HUDEP-2 (cell line): ENCODE data around the gene SUCLA2.
"Not testable (repeated sequence)": the region's sequence is repeated elsewhere in the genome, so short reads cannot be mapped to it uniquely, and the experiment has no call there.

Source experiments
- DNase-seq, 76 experiments: peaks; one replicate each; lab custom pipeline; 2025; ENCODE audit not compliant: unreplicated experiment in 76 of 76; lab: John Stamatoyannopoulos, UW

The SUCLA2 gene

DNA sequence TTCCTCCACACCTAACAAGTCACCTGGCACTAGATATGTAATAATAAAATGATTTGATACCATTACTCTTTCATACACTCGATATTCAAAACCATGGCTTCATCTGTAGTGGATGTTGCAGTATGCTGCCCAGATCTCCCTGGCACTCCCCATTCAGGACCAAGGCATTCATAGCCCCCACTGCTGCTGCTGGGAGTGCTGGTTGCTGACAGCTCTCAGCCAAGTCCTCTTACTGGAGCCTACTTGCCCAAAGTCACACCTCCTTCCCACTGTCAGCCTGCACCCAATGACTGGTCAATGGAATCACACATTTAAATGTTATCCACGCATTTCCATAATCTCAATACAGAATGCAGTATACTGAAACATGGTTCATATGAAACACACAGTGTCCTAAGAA lies 3.7 kb downstream of the SUCLA2 start:
- DNase-seq: no peak

DNA sequence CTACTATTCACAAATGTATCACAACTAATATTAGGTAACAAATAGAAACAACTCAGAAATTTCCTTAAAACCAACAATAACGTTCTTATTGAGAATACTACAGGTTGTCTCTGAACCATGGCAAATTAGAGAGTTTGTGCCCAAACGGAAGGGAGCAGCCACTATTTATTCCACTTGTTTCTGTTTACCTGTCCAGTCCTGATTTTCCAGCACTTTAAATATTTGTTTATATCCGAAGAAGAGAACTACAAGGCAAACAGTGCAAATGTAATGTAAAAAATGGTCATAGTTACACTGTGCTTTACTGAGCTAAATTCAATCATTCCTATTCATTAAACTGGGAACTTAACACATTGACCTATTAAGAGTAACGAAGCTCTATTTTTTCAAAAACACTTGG lies 9.2 kb downstream of the SUCLA2 start:
- no peak for DNase-seq

DNA sequence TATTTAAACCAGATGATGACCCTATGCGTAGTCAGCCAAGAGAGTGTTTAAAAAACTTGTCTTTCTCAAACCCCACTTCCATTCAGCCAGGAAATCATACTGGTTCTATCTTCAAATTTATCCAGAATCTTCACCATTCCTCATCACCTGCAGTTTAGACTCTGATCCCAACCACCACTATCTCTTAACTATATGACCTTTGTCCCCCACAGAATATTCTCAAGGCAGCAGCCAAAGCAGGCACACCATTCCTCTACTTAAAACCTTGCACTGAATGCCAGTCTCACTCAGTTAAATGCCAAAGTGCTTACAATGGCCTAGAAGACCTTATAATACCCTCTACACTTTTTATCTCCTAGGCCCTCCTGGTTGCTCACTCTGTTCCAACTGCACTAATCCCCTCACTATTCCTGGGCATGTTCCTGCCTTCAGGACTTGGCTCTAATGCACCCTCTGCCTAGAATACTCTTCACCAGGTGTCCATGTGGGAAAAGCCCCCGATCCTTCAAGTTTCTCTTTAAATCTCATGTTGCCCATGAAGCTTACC lies 10.1 kb downstream of the SUCLA2 start:
- no peak for DNase-seq

DNA sequence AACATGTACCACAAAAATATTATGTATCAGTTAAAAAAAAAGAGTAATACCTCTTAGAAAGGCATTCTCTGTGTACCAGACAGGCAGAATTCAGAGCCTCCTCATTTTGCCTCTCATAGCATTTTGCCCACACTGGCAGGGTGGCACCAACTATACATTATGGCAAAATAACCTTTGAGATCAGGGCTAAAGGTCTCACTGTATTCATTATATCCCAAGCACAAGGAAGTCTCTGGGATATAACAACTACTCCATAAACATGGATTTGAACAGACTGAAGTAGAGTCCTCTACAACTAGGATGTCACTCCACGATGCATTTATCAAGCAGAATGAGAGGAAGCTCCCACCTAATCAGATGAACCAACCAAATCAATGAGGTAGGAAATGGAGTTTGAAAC lies 10.6 kb downstream of the SUCLA2 start:
- no peak for DNase-seq

DNA sequence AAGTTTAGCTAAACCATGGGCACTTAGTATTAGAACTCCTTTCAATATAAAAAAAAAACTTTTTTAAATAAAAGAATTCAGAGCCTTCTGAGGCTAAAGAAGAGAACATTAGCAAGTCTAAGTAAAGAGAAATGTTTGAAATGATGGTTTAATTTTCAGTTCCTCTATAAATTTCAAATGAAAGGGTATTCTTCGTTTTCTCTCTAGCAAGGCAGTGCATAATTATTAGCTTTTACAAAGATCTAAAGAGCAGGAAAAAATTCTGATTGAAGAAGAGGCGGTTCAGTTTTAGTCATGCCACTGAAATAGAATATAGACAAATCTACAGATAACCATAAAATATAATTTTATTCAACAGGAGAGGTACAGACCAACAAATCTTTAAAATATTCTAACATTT lies 18.0 kb downstream of the SUCLA2 start:
- no peak for DNase-seq

DNA sequence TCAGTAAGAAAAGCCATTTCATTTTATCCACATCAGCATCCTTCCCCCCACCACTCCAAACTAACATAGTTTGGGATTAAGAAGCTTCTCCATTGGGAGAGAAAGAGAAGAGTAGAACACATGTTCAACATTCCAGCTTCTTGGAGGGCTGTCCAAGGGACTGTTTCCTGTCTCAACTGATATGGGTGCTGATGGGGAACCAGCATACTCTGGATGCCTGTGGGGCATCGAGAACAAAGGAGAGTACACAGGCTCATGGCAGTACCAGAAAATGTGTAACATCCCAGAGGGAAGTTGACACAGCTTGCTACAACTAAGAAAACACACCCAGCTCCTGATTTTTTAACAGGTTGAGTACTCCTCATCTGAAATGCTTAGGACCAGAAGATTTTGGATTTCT lies 24.7 kb downstream of the SUCLA2 start:
- no peak for DNase-seq

DNA sequence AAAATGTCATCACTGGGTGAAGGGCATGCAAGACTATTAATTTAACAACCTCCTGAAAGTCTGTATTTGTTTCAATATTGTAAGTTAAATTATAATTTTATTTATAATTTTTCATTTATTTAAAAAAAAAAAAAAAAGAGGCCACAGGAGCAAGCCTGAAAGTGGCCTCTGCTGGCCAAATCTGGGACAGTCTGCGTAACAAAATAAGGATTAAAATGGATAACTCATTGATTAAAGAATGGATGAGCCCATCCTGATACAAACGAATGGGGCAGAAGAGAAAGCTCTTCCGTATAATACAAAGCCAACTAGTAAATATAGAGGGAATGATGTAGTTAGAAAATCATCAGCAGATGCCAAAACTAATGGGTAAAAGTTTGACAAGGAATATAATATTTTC lies 36.2 kb downstream of the SUCLA2 start:
- no peak for DNase-seq

DNA sequence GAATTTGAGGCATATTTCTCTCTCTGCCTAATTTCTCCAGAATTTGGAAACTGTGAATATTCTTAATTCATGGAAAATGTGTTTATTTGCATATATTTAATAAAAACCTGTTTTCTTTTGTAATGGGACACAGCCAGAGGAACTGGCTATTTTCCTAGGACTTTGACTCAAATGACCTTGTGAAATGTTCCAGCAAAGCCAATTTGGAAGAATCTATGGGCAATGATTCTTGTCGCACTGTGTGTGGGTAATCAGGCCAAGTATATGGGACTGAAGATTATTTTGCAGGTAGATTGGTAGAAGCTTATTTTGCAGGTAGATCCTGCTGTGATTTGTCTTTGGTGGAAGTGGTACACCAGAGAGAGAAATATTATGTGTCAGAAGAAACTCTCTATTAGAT lies 38.8 kb downstream of the SUCLA2 start:
- no peak for DNase-seq

DNA sequence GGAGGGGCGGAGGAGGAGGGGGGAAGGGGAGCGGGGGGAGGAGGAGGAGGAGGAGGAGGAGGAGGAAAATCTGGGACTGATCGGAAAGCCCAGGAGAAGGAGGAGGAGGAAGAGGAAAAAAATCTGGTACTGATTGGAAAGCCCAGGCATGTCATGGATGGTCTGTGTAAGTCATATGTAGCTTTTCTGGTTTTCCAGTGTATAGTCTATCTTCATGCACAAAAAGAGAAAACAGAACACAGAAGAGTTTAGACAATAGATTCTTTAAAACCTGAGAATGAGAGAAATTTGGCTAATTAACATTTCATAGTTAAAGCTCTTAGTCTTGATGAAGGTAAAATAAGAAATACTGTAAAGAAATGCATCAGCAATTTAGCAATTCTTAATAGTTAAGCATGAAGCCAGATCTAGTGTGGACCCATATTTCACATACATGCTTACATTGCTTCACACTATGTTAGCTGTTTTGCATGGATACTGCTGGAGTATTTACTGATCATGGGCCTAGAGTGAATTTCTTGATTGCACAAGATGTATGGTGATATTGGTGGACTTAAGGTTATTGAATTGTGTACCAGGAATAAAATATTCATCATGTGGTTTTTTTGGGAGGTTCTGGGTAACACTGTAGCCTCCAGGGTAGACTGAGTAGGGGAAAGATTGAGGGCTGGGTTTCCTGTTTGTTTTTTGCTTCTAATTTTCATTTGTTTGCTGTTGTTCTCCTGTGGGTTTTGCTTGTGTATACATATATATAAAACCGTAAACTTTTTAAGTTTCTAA lies 41.4 kb downstream of the SUCLA2 start:
- no peak for DNase-seq

DNA sequence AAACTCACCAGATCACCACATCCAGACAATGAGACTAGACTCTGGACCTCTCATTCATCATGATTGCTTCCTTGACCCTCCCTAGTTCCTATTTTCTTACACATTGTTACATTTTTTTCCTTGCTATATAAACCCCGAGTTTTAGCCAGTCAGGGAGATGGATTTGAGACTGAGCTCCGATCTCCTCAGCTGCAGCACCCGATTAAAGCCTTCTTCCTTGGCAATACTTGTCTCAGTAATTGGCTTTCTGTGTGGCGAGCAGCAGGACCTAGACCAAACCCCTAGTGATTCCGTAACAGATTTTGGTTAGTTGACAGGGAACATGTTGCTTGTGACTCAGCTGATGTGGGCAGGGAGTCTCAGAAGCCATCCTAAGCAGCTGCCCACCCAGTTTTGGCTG lies 44.0 kb downstream of the SUCLA2 start:
- DNase-seq: no peak

DNA sequence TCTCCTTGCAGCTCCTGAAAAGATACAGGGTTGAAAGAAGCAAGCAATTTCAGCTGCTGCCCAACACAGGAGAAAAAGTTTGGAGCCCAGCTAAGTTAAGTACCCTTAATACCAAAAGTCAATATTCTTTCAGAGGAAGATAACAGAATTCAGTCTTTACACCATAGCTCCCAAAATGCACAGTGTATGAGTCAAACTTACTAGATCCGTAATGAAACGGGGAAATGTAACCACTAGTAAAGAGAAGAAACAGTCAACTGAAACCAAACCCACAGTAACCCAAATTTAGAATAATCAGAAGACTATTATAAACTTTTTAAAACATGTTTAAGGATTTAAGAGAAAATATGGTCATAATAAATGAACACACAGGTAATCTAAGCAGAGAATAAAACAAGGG lies 45.2 kb downstream of the SUCLA2 start:
- no peak for DNase-seq

DNA sequence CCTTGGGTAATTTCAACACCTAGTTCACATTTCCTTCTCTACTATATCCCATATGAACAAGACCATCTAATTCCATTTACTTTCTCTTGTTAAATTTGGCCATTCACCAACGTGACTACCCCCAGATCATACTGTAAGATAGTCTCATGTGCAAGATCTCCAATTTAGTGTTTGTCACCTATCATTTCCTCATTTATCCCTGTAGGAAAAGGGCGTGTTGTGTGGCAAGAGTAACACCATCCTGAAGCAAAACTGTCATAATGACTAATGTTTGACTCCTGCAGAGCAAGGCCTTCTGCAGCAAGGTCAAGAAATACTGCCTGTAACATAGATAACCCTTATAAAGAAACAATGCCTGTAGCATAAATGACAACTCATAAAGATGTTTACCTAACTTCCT lies 51.3 kb downstream of the SUCLA2 start:
- DNase-seq: no peak

DNA sequence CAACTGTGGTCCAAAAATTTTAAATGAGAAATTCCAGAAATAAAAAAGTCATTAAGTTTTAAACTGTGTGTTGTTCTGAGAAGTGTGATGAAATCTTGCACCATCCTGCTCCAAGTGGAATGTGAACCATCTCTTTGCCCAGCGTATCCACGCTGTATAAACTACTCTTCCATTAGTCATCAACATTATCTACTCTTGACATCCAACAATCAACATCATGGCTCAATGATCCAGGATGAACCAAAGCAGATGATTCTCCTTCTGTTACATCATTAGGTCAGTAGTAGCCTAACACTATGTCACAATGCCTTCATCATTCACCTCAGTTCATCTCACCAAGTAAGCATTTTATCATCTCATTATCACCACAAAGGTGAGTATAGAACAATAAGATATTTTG lies 55.3 kb downstream of the SUCLA2 start:
- DNase-seq: no peak

DNA sequence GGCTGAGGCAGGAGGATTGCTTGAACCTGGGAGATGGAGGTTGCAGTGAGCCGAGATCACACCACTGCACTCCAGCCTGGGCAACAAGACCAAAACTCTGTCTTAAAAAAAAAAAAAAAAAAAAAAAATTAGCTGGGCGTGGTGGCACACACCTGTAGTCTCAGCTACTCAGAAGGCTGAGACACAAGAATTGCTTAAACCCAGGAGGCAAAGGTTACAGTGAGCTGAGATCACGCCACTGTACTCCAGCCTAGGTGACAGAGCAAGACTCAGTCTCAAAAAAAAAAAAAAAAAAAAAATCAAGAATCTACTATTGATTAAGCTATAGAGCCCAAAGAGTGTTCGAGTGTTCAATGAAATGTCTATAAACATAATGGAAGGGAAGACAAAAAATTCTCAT lies 55.9 kb downstream of the SUCLA2 start:
- not testable (repeated sequence) for DNase-seq

DNA sequence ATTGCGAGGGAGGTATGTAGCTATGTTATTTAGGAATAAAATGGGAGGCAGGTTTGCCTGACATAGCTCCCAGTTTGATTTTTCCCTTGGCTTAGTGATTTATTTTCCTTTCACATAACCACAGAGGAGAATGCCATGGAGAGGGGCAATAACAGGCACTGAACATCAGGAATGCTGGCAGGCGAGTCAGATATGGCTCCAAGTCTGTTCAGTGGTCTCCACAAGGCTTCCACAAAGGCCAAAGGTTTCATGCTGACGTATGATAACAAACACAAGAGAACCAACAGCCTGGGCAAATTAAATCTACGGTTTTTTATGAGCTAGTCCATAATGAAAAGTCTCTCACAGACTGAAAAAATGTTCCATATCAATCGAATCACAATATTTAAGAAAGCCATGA lies 66.7 kb downstream of the SUCLA2 start:
- no peak for DNase-seq

DNA sequence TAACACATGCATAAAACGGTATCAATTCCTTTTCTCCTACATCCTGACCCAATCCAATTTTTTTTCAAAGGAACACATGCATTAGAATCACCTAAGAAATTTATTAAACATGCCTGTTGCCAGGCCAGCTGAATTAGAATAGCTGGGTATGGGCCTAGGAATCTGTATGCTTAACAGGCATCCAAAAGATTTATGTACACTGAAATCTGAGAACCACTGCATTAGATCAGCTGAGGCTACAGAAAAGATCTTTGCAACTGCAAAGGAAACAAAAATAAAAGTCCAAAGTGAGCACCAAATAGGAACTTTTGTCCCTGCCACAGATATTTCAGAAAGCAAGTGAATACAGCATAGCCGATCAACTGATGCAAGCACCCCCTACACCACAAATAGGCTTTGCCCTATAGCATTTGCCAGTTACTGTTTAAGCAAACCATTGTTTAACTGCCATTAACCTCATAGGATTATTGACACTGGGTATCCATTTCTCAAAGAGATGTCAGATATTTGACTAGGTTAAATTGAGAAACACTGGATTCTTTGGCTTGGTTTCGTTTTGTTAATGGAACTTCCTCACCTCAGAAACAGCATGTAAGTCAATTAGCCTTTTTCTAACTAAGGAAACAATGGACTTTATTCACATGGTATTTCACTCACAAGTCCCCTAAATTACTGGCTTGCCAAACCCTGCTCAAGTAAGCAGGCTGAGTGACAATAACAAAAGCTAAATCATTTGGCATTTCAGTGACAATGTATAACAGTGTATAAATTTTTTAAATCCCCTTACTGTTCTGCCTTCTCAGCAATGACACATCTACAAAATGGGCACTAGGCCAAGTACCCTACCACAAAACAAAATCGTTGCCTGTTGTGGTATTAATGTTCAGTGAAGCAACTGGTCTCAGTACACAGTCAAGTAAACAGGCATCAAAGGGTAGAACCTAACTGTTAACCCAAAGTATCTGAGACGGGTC lies 67.8 kb downstream of the SUCLA2 start:
- no peak for DNase-seq

DNA sequence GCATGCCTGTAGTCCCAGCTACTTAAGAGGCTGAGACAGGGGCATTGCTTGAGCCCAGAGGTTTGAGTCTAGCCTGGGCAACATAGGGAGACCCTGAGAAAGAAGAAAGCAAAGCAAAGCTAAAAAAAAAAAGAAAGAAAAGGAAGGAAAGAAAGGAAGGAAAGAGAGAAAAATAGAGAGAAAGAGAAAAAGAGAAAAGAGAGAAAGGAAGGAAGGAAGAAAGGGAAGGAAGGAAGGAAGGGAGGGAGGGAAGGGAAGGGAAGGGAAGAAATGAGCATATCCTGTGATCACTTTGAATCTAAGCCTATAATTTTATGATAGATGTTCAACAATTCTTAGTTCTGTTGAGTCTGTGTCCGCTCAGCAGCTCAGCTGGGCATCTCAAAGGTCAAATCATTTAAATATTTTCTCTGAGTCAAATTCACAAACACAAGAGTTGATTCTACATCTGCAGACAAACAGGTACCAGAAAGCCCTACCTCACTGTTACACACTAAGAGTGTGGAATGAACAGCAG lies 70.4 kb downstream of the SUCLA2 start:
- no peak for DNase-seq

DNA sequence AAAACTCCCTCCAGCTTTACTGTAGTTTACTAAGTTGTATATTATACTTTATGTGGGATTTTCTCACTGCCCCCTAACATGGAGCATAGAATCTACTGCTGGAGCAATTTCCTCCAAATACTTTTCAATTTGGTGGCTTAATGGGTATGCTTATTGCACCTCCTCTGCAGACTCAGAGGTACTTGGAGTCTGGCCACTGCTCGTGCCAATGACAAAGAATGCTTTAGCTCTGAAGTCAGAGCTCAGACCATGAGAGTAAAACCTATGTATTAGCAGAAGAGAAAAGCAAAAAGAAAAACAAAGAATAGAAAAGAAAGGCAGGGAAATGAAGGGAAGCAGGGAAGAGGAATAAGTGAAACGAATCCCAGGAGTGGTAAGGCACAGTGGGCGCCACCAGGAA lies 71.9 kb downstream of the SUCLA2 start:
- DNase-seq: no peak

DNA sequence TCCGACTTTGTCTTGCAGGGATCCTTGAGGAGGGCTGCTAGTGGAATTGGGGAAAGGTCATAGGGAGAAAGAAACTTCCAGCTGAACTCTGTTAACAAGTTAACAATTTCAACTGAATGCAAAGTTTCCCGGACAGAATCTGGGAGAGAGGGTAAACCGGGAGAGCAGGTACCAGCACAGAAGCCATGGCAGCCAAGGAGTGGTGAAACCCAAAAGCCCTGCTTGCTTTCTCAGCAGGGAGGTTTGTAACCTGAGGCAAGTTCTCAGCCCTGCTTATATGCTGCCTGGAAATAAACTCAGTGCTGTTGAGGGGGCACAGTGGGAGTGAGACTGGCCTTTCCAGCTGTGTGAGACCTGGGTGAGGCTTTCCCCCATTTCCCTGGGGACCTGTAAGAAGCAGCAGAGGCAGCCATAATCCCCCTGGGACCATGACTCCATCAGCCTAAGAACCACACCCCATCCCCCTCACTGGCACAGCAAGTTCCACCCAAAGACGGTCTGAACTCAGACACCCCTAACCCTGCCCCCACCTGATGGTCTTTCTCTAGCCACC lies 84.0 kb downstream of the SUCLA2 start:
- DNase-seq: no peak

DNA sequence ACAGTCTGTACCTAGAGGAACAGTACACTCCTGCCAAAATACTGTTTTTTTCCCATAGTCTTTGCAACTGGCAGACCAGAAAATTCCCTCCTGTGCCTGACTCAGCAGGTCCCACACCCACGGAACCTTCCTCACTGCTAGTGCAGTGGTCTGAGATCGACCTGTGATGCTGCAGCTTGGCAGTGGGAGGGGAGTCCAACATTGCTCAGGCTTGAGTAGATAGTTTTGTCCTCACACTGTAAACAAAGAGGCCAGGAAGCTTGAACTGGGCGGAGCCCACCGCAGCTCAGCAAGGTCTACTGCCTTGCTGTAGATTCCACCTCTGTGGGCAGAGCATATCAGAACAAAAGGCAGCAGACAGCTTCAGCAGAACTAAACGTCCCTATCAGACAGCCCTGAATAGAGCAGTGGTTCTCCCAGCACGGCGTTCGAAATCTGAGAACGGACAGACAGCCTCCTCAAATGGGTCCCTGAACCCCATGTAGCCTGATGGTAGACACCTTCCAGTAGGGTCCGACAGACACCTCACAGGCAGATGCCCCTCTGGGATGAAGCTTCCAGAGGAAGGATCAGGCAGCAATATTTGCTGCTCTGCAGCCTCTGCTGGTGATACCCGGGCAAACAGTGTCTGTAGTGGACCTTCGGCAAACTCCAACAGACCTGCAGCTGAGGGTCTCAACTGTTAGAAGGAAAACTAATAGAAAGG lies 92.7 kb downstream of the SUCLA2 start:
- DNase-seq: peak in 1 of 76 experiments; percentile 16
